A549 (cell line): ENCODE measurements around the gene SAG. TPM values are rescaled to one million over a fixed set of nuclear protein-coding genes. Genes with fewer than 3 reads are reported as not detected.

Experiments
- ATAC-seq, 2 experiments: fragments of 200-7000 bp in 1 of 2; fragments of >200 bp in 1 of 2; cut with Nextera tagmentation in 1 of 2; cut with Tn5 transposase in 1 of 2; 3 replicates each; pipeline versions ENCODE4 v1.8.0 to v1.9.1; 2018 to 2020; ENCODE audit warnings: mild to moderate bottlenecking in 1 of 2, moderate library complexity in 1 of 2
- CTCF ChIA-PET: fragments of 300-600 bp; sonication (Branson Sonifier 250); formaldehyde crosslinking; extraction: SDS; loops from one replicate; lab custom pipeline; 2021; ENCODE audit warnings: antibody characterized with exemption, inconsistent platforms; lab: Yijun Ruan, JAX
- POLR2A ChIA-PET: fragments of 350-600 bp; formaldehyde crosslinking; extraction: SDS; loops from one replicate; lab custom pipeline; 2021; ENCODE audit warnings: antibody characterized with exemption, inconsistent platforms; lab: Yijun Ruan, JAX
- DNase-seq, 2 experiments: peaks; one replicate each; pipeline versions ENCODE4 v3.0.0 to v3.0.0-alpha.2; 2011 to 2016; ENCODE audit warnings: low read depth in 1 of 2, low spot score in 1 of 2
- FAIRE-seq: peaks from 2 replicates; lab custom pipeline; 2011; peaks lifted over from hg19 to GRCh38; lab: Jason Lieb, UNC
- H3K27ac ChIP-seq, 2 experiments: fragments of >200 bp; sonication (Bioruptor Twin); formaldehyde crosslinking; 3 replicates each; pipeline ENCODE4 v1.5.1; 2016 to 2017
- H3K4me1 ChIP-seq: fragments of >200 bp; sonication (Bioruptor Twin); formaldehyde crosslinking; 3 replicates; pipeline ENCODE4 v1.6.1; 2016
- H3K4me2 ChIP-seq: fragments of >200 bp; sonication (Bioruptor Twin); formaldehyde crosslinking; 3 replicates; pipeline ENCODE4 v1.6.1; 2016
- H3K4me3 ChIP-seq: fragments of >200 bp; sonication (Bioruptor Twin); formaldehyde crosslinking; 3 replicates; pipeline ENCODE4 v1.5.1; 2016
- H3K9me3 ChIP-seq: fragments of >200 bp; sonication (Bioruptor Twin); formaldehyde crosslinking; 3 replicates; pipeline ENCODE4 v1.6.1; 2016
- CBX2 ChIP-seq: fragments of 200-600 bp; sonication (generic); IDR thresholded peaks from 2 replicates; pipeline ENCODE4 v1.6.1; 2016; ENCODE audit warnings: low read depth, mild to moderate bottlenecking, borderline replicate concordance
- CHD4 ChIP-seq: fragments of 200-600 bp; sonication (generic); IDR thresholded peaks from 2 replicates; pipeline ENCODE4 v1.6.1; 2016; ENCODE audit warnings: antibody characterized with exemption, mild to moderate bottlenecking, borderline replicate concordance
- EHMT2 ChIP-seq: fragments of 200-600 bp; sonication (generic); IDR thresholded peaks from 2 replicates; pipeline ENCODE4 v1.6.1; 2016; ENCODE audit warnings: antibody characterized with exemption, low read depth, mild to moderate bottlenecking, moderate library complexity
- EP300 ChIP-seq, 2 experiments: fragments of >200 bp; sonication (Bioruptor Twin); formaldehyde crosslinking; IDR thresholded peaks; 2 replicates in 1 of 2; 3 replicates in 1 of 2; pipeline ENCODE4 v1.6.1; 2016 to 2017
- FOSB ChIP-seq: fragments of 250-450 bp; sonication (Bioruptor Pico); IDR thresholded peaks from 2 replicates; pipeline ENCODE4 v1.5.0; 2020; ENCODE audit warnings: mild to moderate bottlenecking, moderate library complexity
- FOSL2 ChIP-seq, 2 experiments: fragments of 450-650 bp in 1 of 2; fragments of >200 bp in 1 of 2; sonication (Bioruptor Twin) in 1 of 2; formaldehyde crosslinking; IDR thresholded peaks; 2 replicates each; pipeline versions ENCODE4 v1.5.0 to v1.6.1; 2016 to 2020; ENCODE audit warnings: mild to moderate bottlenecking in 1 of 2, moderate library complexity in 1 of 2
- GATA3 ChIP-seq: IDR thresholded peaks from 2 replicates; pipeline ENCODE4 v1.6.1; 2012; ENCODE audit warnings: borderline replicate concordance
- HEYL ChIP-seq: fragments of 250-450 bp; sonication (Bioruptor Pico); IDR thresholded peaks from 2 replicates; pipeline ENCODE4 v1.8.0; 2021; ENCODE audit warnings: mild to moderate bottlenecking, moderate library complexity
- HOXA7 ChIP-seq: fragments of 250-450 bp; sonication (Bioruptor Pico); IDR thresholded peaks from 2 replicates; pipeline ENCODE4 v1.5.0; 2020; ENCODE audit warnings: mild to moderate bottlenecking, moderate library complexity
- HOXB13 ChIP-seq: fragments of 250-450 bp; sonication (Bioruptor Pico); IDR thresholded peaks from 2 replicates; pipeline ENCODE4 v1.5.0; 2020; ENCODE audit warnings: low read depth, mild to moderate bottlenecking, moderate library complexity
- KDM1A ChIP-seq: fragments of 200-600 bp; sonication (generic); IDR thresholded peaks from 2 replicates; pipeline ENCODE4 v1.6.1; 2016; ENCODE audit warnings: low read depth, mild to moderate bottlenecking
- MYC ChIP-seq: IDR thresholded peaks from 2 replicates; pipeline ENCODE4 v1.6.1; 2012; ENCODE audit warnings: mild to moderate bottlenecking, inconsistent platforms, low read length, improper control_type of control experiment, borderline replicate concordance
- NR3C1 ChIP-seq: fragments of >200 bp; sonication (Bioruptor Twin); formaldehyde crosslinking; IDR thresholded peaks from 3 replicates; pipeline ENCODE4 v1.6.1; 2017
- POLR2AphosphoS2 ChIP-seq: conservative IDR thresholded peaks from 2 replicates; pipeline ENCODE4 v1.6.1; 2012; ENCODE audit warnings: low read length, improper control_type of control experiment, inconsistent platforms
- RNF2 ChIP-seq: fragments of 200-600 bp; sonication (generic); IDR thresholded peaks from 2 replicates; pipeline ENCODE4 v1.6.1; 2016; ENCODE audit warnings: low read depth, mild to moderate bottlenecking, antibody characterized with exemption, moderate library complexity, borderline replicate concordance
- ZC3H11A ChIP-seq: fragments of 450-650 bp; IDR thresholded peaks from 2 replicates; pipeline ENCODE4 v1.6.1; 2014; ENCODE audit warnings: antibody characterized with exemption, mild to moderate bottlenecking
- ZNF302 ChIP-seq: fragments of 250-450 bp; sonication (Bioruptor Pico); IDR thresholded peaks from 2 replicates; pipeline ENCODE4 v1.9.0; 2021; ENCODE audit warnings: inconsistent platforms, mild to moderate bottlenecking, moderate library complexity
- WGBS: methylation state at CpG from one replicate; pipeline ENCODE4 v1.1.6; 2017; ENCODE audit errors: missing lambda C conversion rate; 5-methylcytosine and 5-hydroxymethylcytosine counted together
- polyA plus RNA-seq, 4 experiments: library from polyadenylated mRNA; depleted of rRNA in 3 of 4; stranded (reverse); fragments of >200 nt; fragmentation: RNase III in 1 of 4; extraction: RNeasy Plus Mini Kit Qiagen cat#74134 plus additional on column Dnase treatment in 1 of 4; gene quantifications; 2 replicates in 3 of 4; 3 replicates in 1 of 4; pipeline ENCODE4 v1.2.3, GENCODE V29; 2011 to 2017
- TF ChIP-seq, protein P1 (sequence below): fragments of 200-600 bp; sonication (generic); IDR thresholded peaks from 2 replicates; pipeline ENCODE4 v1.6.1; 2016; ENCODE audit warnings: antibody characterized with exemption, mild to moderate bottlenecking, moderate library complexity
- TF ChIP-seq, protein P2 (sequence below): fragments of >200 bp; sonication (Bioruptor Twin); formaldehyde crosslinking; IDR thresholded peaks from 3 replicates; pipeline ENCODE4 v1.5.1; 2016
- TF ChIP-seq, protein P3 (sequence below): fragments of >200 bp; sonication (Bioruptor Twin); formaldehyde crosslinking; IDR thresholded peaks from 3 replicates; pipeline ENCODE4 v1.6.1; 2016

The SAG gene
- polyA plus RNA-seq, 2 of the 4 experiments (the other 2 are of a cell fraction), result not detected

DNA sequence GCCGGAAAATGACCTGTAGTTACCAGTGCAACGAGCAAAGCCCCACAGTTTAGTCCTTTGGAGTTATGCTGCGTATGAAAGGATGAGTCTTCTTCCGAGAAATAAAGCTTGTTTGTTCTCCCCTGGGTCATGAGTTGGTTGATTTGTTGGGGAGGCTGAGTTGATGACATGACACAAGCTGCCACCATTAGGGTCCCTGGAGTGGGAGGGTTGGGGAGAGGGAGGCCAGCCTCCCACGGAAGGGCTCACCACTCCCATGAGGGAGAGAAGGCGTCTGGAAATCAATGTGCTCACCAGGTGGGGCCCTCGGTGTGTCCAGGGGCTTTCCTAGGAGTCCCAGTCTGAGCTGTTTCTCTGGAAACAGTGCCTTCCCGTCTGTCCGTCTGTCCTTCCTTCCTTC, 39.3 kb downstream of the SAG start (continued):
- TF ChIP-seq, protein P1, sequence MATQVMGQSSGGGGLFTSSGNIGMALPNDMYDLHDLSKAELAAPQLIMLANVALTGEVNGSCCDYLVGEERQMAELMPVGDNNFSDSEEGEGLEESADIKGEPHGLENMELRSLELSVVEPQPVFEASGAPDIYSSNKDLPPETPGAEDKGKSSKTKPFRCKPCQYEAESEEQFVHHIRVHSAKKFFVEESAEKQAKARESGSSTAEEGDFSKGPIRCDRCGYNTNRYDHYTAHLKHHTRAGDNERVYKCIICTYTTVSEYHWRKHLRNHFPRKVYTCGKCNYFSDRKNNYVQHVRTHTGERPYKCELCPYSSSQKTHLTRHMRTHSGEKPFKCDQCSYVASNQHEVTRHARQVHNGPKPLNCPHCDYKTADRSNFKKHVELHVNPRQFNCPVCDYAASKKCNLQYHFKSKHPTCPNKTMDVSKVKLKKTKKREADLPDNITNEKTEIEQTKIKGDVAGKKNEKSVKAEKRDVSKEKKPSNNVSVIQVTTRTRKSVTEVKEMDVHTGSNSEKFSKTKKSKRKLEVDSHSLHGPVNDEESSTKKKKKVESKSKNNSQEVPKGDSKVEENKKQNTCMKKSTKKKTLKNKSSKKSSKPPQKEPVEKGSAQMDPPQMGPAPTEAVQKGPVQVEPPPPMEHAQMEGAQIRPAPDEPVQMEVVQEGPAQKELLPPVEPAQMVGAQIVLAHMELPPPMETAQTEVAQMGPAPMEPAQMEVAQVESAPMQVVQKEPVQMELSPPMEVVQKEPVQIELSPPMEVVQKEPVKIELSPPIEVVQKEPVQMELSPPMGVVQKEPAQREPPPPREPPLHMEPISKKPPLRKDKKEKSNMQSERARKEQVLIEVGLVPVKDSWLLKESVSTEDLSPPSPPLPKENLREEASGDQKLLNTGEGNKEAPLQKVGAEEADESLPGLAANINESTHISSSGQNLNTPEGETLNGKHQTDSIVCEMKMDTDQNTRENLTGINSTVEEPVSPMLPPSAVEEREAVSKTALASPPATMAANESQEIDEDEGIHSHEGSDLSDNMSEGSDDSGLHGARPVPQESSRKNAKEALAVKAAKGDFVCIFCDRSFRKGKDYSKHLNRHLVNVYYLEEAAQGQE, result no peak

DNA sequence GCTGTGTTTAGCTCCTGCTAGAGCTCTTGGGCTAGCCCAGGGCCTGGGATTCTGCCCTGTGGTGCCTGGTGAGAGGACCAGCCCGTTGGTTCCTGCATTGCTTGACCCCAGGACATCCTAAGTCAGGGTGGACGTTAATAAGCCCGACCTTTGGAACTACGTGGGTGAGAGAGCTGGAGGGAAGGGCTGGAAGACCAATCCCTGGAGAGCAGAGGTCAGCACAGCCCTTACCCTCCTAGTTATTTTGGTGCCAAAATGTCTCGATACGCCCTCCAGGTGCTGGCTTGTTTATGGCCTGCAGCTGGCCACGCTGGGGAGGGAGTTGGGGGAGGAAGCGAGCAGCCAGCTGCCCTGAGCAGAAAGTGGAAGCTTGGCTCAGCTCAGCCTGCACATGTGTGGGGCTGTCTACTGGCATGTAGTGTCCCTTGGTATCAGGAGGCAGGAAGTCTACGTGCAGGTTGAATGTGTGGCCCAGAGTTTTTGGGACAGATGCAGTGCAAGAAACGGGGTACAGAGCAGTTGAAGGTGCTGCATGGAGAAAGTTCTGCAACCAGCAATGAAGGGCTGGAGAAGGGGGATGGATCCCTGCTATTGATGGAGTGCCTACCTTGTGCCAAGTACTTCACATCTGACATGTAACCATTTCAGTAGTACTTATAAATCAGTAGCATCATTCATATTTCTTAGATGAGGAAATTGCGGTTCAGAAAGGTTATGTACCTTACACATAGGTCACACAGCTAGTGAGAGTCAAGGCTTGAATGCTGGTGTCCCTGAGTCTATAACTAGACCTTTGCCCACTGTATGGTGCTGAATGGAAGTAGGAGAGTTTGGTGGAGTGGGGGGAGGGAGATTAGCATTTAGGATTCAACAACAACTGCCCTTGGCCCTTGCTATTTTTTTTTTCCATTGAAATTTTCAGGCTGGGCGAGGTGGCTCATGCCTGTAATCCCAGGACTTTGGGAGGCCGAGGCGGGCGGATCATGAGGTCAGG, 41.7 kb downstream of the SAG start:
- no peak overlapping the region for H3K4me3 ChIP-seq
- no peaks in the 10 kb centered on the region for H3K9me3 ChIP-seq
- DNase-seq (no peak), FAIRE-seq (no peak), ATAC-seq (no peak)
- POLR2A ChIA-PET, result interaction anchor here (1.0 kb wide), 1 partner anchor 651 kb away, joined by 3 read pairs; no protein-coding TSS in a partner anchor
- H3K4me1 ChIP-seq, result peaks cover 42% of the 10 kb centered on the region
- 80% methylated on average over 15 of the region's 15 CpGs for WGBS
- no peak for TF ChIP-seq CHD4
- no peak for TF ChIP-seq KDM1A
- TF ChIP-seq, protein P2, sequence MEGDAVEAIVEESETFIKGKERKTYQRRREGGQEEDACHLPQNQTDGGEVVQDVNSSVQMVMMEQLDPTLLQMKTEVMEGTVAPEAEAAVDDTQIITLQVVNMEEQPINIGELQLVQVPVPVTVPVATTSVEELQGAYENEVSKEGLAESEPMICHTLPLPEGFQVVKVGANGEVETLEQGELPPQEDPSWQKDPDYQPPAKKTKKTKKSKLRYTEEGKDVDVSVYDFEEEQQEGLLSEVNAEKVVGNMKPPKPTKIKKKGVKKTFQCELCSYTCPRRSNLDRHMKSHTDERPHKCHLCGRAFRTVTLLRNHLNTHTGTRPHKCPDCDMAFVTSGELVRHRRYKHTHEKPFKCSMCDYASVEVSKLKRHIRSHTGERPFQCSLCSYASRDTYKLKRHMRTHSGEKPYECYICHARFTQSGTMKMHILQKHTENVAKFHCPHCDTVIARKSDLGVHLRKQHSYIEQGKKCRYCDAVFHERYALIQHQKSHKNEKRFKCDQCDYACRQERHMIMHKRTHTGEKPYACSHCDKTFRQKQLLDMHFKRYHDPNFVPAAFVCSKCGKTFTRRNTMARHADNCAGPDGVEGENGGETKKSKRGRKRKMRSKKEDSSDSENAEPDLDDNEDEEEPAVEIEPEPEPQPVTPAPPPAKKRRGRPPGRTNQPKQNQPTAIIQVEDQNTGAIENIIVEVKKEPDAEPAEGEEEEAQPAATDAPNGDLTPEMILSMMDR, result no peak
- TF ChIP-seq GATA3, result no peak
- no peak for TF ChIP-seq EP300 (IDR thresholded peaks at IDR 0.05)
- TF ChIP-seq FOSB (CRISPR knock-in tag), result no peak
- TF ChIP-seq HOXA7 (CRISPR knock-in tag), result no peak
- TF ChIP-seq ZNF302 (CRISPR knock-in tag), result no peak
- TF ChIP-seq POLR2AphosphoS2, result no peak
- TF ChIP-seq NR3C1, result no peak
- no peak for TF ChIP-seq EHMT2
- no peak for TF ChIP-seq FOSL2 (IDR thresholded peaks at IDR 0.05)
- TF ChIP-seq FOSL2 (CRISPR knock-in tag; IDR thresholded peaks at IDR 0.05), result no peak
- no peak for TF ChIP-seq HEYL (CRISPR knock-in tag)
- TF ChIP-seq ZC3H11A, result no peak
- TF ChIP-seq, protein P3, sequence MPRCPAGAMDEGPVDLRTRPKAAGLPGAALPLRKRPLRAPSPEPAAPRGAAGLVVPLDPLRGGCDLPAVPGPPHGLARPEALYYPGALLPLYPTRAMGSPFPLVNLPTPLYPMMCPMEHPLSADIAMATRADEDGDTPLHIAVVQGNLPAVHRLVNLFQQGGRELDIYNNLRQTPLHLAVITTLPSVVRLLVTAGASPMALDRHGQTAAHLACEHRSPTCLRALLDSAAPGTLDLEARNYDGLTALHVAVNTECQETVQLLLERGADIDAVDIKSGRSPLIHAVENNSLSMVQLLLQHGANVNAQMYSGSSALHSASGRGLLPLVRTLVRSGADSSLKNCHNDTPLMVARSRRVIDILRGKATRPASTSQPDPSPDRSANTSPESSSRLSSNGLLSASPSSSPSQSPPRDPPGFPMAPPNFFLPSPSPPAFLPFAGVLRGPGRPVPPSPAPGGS, result no peak
- TF ChIP-seq CBX2, result no peak
- no peak for TF ChIP-seq MYC
- no peak for TF ChIP-seq HOXB13
- TF ChIP-seq RNF2, result no peak
- H3K4me2 ChIP-seq, result no peak overlapping the region
- peak overlapping the region; percentile 91 to 97; a peak in 5 of 6 replicates for H3K27ac ChIP-seq
- CTCF ChIA-PET, result interaction anchor here (0.9 to 1.1 kb wide), 2 partner anchors 11 to 94 kb away, joined by 3 read pairs; no protein-coding TSS in a partner anchor
